ENCODE measurements around the gene AGAP1.

AGAP1 gene

DNA sequence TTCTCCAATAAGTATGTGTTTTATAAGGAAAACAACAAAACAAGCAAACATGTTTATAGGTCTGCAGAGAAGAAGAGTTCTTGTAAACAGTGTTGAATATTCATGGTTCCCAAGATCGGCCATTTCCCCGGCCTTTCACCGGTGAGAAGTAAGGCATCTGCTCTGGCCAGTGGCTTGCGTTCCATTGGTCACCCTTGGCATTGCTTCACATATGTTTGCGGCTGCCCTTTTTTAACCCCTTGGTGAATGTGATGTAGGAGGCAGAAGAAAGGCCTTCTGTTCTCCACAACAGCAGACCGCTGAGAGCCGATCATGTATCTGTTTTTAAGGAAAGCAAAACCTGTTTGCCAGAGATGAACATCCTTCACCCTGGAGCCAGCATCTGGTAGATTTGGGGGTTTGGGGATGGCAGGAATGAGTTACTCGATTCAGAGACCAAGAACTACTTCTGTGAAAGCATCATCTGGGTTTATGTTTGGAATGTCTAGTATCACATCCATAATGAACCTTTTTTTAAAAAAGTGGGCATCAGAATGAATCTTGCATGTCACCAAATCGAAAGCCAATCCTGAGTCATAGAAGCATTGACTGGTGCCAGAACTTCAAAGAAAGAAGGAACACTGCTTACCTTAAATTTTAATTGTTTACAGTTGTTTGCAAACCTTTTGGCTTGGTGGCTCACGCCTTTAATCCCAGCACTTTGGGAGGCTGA, 112.3 kb downstream of the AGAP1 start:
- no peak overlapping the region for H3K4me3 ChIP-seq (ENCODE audit: low read depth, low read length)

DNA sequence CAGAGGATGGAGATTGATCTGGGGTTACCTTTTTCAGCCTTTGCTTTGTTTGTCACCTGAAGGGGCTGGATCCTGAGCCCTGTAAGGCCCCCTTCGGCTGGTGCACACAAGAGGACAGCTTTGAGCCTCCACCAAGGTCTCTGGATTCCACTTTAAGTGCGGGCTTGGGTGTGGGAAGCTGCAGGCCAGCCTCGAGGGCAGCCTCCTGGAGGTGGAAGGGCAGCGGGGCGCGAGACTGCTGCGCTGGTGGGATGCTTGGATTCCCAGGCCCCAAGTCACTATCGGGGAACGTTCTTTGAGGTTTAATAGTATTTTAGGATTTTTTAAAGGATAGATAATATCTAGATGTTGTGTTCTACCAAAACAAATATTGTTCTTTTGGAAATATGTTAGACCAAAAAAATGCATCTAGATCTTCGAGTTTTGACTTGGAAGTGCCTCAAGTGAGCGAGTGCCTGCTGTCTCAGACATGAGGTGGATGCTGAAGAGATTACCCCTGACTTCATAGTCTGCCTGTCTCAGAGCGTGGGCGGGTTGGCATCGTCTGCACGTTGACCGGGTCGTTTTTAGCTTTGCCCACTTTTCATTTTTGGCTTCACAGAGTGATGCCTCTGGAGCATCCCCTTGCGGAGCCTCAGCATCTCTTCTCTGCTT, 113.8 kb downstream of the AGAP1 start:
- no peak overlapping the region for H3K4me3 ChIP-seq (ENCODE audit: low read depth, low read length)

DNA sequence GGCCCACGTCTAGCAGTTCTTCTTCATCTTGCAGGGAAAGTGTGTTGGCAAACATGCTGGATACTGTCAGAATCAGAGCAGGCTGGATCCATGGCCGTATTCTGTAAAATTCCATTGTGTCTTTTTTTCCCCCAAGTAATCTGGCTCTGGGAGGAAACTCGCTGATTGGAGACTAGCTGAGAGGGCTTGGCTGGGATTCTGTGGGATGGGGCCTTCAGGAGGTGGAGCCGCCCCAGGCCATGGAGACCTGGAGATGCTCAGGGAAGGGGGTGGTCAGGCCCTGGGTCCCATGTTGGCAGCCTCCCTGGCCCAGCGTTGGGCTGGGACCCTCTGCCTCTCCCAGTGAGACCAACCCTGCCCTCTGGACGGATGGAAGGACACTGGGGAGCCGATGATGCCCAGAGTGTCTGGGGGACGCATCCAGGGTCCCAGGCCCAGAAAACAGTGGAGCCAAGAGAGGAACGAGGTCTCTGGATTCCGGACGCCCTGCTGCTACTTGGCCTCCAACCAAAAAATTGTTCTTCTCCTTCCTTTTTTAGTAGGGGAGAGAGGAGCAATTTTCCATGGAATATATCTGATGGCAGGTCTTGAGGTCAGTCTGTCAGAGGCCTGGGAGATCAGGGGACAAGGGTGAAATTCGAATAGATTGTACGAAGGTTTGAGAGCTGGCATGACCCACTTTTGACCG, 114.5 kb downstream of the AGAP1 start:
- no peak overlapping the region for H3K4me3 ChIP-seq (ENCODE audit: low read depth, low read length)

DNA sequence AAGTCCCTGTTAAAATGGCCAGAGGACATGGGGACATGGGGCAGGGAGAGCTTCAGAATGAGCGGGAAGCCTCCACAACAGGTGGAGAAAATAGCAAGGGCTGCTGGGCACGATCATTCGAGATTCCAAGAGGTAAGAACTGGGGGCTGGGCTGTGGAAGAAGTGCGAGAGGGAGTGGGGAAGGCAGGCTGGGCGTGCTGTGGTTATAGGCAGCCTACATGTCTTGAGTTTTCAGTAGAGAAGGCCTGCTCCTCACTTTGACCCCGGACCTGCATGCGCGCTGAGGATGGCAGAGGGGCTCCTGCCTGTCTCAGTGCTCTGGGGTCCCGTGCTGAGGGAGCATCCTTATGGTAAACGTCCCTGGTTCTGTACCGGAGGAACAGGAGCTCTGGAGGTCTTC, 115.5 kb downstream of the AGAP1 start:
- no peak overlapping the region for H3K4me3 ChIP-seq (ENCODE audit: low read depth, low read length)

DNA sequence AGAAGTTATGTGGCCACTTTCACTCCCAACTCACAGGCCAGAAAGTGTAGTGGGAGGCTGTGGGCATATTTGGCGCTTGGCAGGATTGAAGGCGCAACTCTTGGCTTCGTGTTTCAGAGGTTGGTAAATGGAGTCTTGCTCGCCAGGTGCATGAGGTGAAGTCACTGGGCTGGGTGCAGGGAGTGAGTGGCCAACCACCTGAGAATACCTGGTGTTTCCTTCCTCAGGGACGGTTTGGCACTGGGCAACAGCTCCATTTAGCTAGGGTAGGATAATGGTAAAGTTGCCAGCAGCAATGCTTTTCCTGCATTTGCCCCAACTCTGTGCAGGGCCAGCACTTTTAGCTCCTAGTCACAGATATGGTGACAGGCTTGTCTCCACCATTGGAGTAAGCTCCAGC, 115.9 kb downstream of the AGAP1 start:
- H3K4me3 ChIP-seq (ENCODE audit: low read depth, low read length): no peak overlapping the region

DNA sequence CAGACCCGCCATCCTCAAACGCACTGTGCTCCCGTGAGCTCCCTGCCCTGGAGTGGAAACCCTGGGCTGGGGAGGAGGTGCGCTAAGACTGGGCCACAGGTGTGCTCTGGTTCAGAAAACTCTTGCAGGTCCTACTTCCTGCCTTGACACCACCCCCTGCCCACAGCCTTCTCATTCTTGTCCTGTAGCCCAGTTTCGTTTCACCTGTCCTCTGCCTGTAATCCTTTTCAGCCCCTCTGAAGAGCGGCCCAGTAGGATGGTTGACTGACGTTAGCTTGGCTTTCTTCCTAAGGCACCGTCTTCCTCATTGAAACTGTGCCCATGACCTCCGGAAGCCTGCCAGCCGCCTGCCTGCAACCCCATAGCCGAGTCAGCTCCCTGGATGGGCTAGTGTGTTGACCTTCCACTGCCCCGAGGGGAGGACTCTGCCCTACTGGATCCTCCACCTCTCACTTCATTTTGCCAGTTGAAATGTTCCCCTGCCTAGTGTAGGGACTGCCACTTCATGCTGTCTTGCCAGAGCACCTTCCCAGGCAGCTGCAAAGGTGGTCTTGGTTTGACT, 116.9 kb downstream of the AGAP1 start:
- H3K4me3 ChIP-seq (ENCODE audit: low read depth, low read length): no peak overlapping the region

DNA sequence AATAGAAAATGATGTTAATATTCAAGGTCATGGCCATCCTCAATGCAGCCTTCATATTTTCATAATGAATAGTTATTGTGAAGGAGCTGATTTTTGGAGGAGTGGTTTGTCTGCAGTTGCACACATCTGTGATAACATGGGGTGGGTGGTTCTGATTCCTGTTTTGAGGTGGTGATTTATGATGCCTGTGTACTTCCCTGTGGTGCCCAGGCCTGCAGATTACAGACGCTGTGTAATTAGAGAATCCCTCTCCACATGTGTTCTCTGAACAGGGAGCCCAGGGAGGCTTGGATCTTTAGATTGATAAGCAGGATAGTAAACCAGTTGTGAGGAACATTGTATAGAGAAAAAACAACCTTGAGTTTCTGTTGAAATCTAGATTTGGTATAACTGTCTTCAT, 117.5 kb downstream of the AGAP1 start:
- no peak overlapping the region for H3K4me3 ChIP-seq (ENCODE audit: low read depth, low read length)

DNA sequence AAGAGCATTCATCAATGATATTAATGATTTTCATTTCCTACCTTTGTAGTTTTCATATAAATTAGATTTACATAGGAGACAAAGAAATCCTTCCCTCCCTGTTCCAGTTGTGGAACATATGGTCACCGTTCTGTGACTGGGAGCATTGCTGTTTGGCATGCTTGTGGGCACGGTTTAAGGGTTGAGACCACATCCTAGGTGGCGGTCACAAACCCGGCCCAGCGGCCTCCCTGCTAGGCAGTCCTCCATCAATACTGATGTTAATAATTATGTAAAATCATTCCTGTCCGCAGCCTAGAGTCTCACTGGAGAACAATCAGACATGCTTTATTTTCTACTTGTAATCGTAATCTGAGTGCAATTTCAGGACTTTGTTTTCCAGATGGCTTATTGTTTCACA, 117.9 kb downstream of the AGAP1 start:
- no peak overlapping the region for H3K4me3 ChIP-seq (ENCODE audit: low read depth, low read length)

DNA sequence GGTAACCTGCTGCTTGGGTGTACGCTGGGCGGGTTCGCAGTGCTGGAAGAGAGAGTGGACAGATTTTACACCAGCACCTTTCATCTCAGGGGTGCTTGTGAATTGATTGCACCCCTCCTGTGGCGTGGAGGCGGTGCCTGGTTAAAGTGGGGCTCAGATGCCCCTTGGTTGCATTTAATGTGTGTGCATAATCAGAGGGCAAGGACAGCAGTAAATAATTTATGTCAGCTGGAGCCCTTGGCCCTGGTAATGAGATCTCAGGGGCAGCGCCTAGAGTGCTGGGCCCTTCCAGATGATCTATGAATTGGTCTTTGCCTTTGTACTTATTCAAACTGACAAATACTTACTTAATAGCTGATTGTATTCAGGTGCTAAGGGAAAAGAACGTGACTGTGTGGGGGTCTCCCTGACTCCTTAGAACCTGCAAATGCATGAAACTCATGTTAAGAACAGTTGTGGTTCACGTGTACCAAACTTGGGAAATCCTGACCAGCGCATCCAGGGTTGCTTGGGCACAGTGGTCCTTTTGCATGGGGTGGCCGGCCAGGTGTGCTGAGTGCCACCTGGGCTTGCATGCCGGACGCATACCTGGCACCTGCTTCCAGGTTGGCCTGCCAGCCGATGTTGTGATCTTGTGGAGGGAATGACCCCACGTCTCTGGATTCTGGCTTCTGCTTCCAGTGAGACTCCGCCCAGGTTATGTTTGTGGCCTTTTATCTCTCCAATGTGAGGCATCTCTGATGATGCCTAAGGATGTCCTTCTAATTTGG, 118.5 kb downstream of the AGAP1 start:
- no peak overlapping the region for H3K4me3 ChIP-seq (ENCODE audit: low read depth, low read length)

DNA sequence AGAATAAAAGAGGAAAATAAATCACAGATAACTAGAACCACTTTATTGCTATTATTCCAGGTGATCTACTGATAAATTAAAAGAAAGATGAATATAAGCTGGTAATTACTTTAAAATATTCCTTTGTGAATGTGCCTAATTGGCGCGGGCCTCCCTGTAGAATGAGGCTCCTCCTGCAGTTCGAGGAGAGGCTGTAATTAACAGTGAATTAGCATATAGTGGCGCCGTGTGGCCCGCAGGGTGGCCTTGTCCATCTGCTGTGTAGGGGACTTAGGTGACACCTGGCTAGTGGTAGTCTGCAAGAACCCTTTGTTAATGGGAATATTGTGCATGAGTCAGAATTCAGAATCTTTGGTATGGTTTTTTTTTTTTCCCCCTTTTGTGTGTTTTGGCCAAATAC, 119.8 kb downstream of the AGAP1 start:
- no peak overlapping the region for H3K4me3 ChIP-seq (ENCODE audit: low read depth, low read length)

DNA sequence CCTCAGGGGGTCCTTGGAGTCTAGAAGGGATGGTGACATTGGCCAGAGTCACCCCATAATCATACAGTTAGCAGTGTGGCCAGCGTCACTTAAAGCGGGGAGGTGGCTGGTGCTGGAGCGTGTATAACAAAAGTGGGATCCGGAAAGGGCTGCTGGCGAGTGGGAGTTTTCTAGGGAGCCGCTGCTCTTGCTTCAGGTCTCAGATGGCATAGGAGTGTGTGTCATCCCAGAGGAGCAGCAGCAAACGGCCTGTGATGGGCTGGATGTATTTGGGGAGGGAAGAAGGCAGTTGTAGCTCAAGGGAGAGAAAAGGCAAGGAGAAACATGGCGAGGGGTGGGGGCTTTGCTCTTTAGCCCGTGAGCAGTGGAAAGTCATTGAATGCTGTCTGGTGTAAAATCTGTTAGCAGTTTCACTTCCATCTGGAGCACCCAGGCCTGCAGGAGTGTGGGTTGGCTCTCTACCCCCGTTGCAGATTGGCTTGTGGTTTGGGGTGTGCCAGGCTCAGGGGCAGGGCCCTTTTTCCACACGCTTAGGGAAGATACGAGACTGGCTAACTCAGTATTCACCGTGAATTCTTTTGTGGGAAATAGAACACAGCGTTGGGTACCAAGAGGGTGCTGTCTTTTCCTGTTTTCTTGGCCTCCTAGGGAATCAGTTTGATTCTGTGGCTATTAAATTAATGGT, 120.5 kb downstream of the AGAP1 start:
- H3K4me3 ChIP-seq (ENCODE audit: low read depth, low read length): no peak overlapping the region

DNA sequence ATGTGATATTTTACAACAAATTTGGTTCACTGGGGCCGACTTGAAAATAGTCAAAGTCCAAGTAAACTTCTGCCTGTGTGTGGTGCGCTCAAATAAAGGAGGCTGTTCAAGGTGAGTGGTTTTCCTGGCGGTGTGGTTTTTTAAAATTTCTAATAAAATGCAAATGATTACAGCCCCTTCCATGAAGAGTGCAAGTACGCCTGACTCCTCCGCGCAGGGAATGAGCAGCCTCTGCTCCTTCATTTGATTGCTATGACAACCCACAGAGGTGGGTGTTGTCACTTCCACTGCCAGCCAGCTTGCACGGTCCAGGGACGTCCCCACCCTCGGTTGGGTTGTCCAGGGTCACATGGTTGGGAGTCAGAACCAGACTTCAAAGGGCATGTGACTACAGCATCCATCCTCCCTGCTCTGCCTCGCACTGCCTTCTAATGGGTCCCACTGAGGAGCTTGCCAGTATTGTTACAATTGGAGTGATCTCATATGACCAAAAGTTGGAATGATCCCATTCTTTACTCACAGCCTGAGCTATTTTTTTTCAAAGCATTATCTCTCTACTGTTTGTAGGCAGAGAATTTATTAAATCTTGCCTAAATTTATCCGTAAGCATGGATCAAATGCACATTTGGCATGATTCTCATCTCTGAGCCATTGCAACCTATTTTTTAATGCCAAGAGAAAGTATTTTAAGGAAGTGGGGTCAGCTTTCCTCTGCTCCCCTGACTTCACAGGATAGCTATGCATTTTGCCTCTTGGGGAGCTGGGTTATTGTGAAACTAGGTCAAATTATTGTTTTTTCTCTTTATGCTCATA, 121.3 kb downstream of the AGAP1 start:
- H3K4me3 ChIP-seq (ENCODE audit: low read depth, low read length): no peak overlapping the region

DNA sequence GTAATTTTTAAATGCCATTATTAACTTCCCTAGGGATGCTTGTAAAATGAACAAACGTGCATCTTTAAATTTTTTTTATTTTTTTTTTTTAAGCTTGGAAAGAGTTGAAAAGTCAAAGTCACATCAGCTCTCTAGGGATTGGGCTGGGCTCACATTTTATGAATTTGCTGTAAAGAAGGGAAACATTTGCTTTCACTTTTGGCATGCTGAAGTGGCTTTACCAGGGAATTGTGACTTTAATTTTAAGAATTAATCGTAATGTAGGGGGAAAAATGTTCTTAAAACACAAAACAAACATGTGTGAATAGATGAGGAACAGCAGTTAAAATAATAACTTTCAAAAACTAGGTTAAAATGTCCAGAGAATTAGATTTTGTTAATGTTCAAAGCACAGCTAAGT, 123.0 kb downstream of the AGAP1 start:
- H3K4me3 ChIP-seq (ENCODE audit: low read depth, low read length): no peak overlapping the region

DNA sequence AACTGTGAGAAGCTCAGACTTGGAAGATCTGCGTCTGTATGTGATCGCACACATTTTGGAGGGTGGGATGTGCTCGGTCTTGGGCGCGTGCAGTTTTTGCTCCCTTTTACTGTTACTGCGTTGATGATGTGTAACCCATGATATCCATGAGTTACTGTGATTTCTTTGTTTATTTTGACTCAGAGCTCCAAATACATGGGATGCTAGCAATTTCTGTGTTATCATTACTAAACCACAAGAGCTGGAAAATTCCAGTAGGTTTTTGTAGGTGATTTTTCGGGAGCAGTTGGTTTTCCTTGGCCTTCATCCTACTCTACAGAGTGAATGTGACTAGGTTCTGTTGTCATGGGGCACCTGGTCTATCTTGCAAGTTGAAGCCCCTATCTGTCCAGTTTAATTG, 124.2 kb downstream of the AGAP1 start:
- H3K4me3 ChIP-seq (ENCODE audit: low read depth, low read length): no peak overlapping the region

DNA sequence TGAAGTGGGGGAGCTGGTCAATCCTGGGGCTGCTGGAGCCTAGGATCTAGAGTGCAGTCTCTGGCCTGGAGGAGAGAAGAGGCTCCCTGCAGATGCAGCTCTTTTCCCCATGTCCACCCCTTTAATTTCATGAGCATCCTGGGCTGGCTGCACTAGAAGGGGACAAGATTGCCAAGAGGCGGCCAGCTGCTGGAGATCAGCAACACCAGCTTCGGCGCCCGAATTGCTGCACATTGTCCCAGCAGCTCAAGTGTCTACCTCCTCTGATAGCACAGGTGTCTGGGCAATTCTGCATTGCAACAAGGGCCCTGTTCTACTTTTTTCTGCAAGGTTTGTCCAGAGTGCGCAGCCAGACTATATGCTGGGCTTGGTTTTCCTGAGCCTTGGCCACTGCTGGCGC, 125.7 kb downstream of the AGAP1 start:
- H3K4me3 ChIP-seq (ENCODE audit: low read depth, low read length): no peak overlapping the region

DNA sequence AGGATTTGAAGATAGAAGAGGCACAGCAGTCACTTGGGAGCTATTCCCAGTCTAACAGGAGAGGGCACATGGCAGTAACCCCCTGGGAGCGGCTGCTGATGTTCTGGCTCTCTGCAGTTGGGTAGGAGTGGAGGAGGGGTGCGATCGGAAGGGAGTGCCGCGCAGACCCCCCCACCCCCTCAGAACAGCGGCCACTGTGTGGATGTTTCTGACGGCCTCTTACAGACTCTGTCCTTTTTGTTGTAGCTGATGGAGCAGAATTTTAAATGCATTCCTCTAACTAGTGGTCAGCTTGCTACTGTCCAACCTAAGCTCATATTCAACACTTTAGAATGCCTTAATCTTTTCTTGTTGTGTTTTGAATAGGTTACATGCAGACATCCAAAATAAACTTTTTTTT, 127.9 kb downstream of the AGAP1 start:
- H3K4me3 ChIP-seq (ENCODE audit: low read depth, low read length): no peak overlapping the region

DNA sequence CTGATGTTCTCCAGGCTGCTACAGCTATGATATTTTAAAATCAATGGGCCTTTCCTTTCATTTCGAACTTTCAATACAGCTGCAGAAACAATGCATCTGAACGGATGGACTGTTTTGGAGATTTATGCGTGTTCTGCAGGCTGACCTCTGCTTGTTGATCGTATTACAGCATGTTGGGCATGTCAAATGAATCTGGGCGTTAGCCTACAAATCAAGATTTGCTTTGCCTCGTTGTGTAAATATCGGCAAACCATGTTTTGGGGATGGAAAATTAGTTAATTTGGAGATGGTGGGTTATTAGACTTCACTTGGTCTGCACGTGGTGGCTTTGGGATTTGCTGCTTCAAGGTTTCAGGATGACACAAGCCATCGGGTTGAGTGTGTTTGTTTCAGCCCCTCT, 129.3 kb downstream of the AGAP1 start:
- H3K4me3 ChIP-seq (ENCODE audit: low read depth, low read length): no peak overlapping the region

DNA sequence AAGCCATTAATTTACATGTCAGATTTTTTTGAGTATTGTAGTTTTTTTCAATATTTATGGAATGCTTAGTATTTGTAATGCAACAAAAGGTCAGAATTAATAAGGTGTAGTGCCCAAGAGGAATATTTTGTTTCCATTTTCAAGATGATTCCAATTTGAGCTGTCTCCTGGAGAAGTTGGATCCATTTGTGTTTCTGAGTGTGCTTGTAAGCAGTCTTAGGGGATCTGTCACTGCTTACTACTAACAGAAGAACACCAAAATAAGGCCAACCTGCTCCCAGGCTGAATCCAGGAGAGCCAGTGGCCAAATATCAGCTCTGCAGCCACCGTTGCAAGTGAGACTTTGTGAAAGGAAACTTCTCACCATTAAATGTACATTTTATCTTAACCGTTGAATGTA, 129.9 kb downstream of the AGAP1 start:
- H3K4me3 ChIP-seq (ENCODE audit: low read depth, low read length): no peak overlapping the region

DNA sequence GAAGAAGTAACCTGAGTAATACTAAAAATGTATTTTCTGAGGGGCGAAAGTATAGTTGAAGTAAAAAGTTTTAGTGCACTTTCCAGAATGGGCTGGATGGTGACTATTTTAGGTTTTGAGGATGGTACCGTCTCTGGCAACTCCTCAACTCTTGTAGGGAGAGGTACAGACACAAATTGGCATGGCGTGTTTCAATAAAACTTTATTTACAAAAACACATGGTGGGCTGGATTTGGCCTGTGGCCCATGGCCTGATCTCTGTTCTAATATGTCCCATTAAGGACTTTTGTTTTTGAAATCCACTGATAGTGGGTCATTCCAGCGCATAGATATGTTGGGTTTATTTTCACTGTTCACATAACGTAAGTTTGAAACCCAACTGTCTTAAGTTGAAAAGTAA, 132.8 kb downstream of the AGAP1 start:
- no peak overlapping the region for H3K4me3 ChIP-seq (ENCODE audit: low read depth, low read length)

DNA sequence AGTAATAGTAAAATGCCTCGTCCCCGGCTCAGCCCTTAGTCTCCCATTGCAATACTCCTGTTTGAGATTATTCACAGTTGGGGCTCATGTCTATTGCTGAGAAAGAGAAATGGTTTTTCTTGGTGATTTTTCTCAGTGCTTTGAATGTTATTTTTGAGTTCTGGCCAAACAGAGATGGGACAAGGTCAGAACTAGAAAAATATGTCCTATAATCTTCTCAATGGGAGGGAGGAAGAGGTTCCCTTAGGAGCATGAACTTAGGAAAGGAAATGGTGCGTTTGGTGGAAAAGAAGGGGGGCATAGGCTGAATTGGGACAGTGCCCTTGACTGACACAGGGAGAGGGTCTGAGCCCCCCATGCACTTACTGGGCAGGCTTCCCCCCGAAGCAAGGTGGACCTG, 133.8 kb downstream of the AGAP1 start:
- H3K4me3 ChIP-seq (ENCODE audit: low read depth, low read length): no peak overlapping the region

Data from iPS-11a (cell line).